Hepatocyte (in vitro differentiated cells): ENCODE results near the gene SCN1B. TPM values are rescaled to one million over a fixed set of nuclear protein-coding genes. Genes with fewer than 3 reads are reported as not detected.

Experiments
- DNase-seq: peaks from one replicate; pipeline ENCODE4 v3.0.0-alpha.2; 2016; ENCODE audit warnings: low spot score
- H2AFZ ChIP-seq: fragments of 200-600 bp; sonication (generic); 2 replicates; pipeline ENCODE4 v1.6.0; 2016; ENCODE audit warnings: antibody characterized with exemption, mild to moderate bottlenecking
- H3K27ac ChIP-seq: fragments of 200-600 bp; sonication (generic); 2 replicates; pipeline ENCODE4 v1.5.1; 2016; ENCODE audit warnings: mild to moderate bottlenecking
- H3K27me3 ChIP-seq: fragments of 200-600 bp; sonication (generic); 2 replicates; pipeline ENCODE4 v1.6.1; 2016
- H3K36me3 ChIP-seq: fragments of 200-600 bp; sonication (generic); replicated peaks from 2 replicates; pipeline ENCODE4 v1.5.1; 2016; ENCODE audit warnings: low read depth; ENCODE audit not compliant: insufficient read depth
- H3K4me1 ChIP-seq: fragments of 200-600 bp; sonication (generic); 2 replicates; pipeline ENCODE4 v1.5.1; 2016; ENCODE audit warnings: mild to moderate bottlenecking, moderate library complexity; ENCODE audit not compliant: insufficient read depth
- H3K4me2 ChIP-seq: fragments of 200-600 bp; sonication (generic); 2 replicates; pipeline ENCODE4 v1.6.0; 2016
- H3K4me3 ChIP-seq: fragments of 200-600 bp; sonication (generic); 2 replicates; pipeline ENCODE4 v1.5.1; 2016; ENCODE audit warnings: mild to moderate bottlenecking
- H3K79me2 ChIP-seq: fragments of 200-600 bp; sonication (generic); 2 replicates; pipeline ENCODE4 v1.6.0; 2017; ENCODE audit warnings: mild to moderate bottlenecking
- H3K9me2 ChIP-seq: fragments of 200-600 bp; sonication (generic); replicated peaks from 2 replicates; pipeline ENCODE4 v1.6.0; 2017; ENCODE audit warnings: mild to moderate bottlenecking; ENCODE audit not compliant: insufficient read depth
- H3K9me3 ChIP-seq: fragments of 200-600 bp; sonication (generic); 2 replicates; pipeline ENCODE4 v1.5.1; 2016; ENCODE audit warnings: low read depth, mild to moderate bottlenecking
- H4K20me1 ChIP-seq: fragments of 200-600 bp; sonication (generic); 2 replicates; pipeline ENCODE4 v1.6.0; 2016; ENCODE audit warnings: mild to moderate bottlenecking; ENCODE audit not compliant: insufficient read depth, poor library complexity, severe bottlenecking
- EZH2 ChIP-seq: fragments of 200-600 bp; sonication (generic); IDR thresholded peaks from 2 replicates; pipeline ENCODE4 v1.6.1; 2016; ENCODE audit warnings: antibody characterized with exemption, mild to moderate bottlenecking, borderline replicate concordance
- EZH2phosphoT487 ChIP-seq: fragments of 200-600 bp; sonication (generic); IDR thresholded peaks from one replicate; pipeline ENCODE4 v1.6.1; 2018; ENCODE audit warnings: antibody characterized with exemption, mild to moderate bottlenecking, low read depth, moderate library complexity; ENCODE audit not compliant: unreplicated experiment, severe bottlenecking
- WGBS: methylation state at CpG from one replicate; pipeline ENCODE4 v1.1.6; 2016; ENCODE audit warnings: low lambda C conversion rate; ENCODE audit errors: missing lambda C conversion rate; 5-methylcytosine and 5-hydroxymethylcytosine counted together
- polyA plus RNA-seq: library from polyadenylated mRNA; unstranded; fragments of >200 nt; fragmentation: Nextera tagmentation; extraction: Ambion mirVana; gene quantifications from 2 replicates; pipeline ENCODE4 v1.2.1, GENCODE V29; 2016
- total RNA-seq: library from RNA; depleted of rRNA; stranded (reverse); fragments of >200 nt; gene quantifications from 2 replicates; pipeline ENCODE4 v1.2.3, GENCODE V29; 2014
- TF ChIP-seq, protein P1 (sequence below): fragments of 200-600 bp; sonication (generic); IDR thresholded peaks from 2 replicates; pipeline ENCODE4 v1.5.1; 2016; ENCODE audit warnings: antibody characterized with exemption, mild to moderate bottlenecking; ENCODE audit not compliant: poor library complexity

Gene SCN1B
- total and polyA plus RNA-seq, 2 experiments from 2014 or later: 0.60 to 3.1 TPM

DNA sequence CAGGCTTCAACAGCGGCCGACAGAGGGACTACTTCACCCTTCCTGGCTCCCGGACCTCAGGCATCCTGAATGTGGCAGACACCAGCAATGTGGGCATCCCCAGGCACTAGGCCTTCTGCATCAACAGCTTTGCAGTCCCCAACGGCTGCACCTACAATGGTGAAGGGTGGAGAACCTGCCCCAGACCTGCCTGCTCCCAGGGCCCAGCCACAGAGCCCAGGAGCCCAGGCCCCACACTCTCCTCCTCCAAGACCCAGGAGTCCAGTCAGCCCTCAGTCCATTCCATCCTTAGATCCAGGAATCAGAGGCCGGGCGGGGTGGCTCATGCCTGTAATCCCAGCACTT, 45.7 kb downstream of the SCN1B start:
- H4K20me1 ChIP-seq: no peaks in the 10 kb centered on the region
- H3K36me3 ChIP-seq: no peaks in the 10 kb centered on the region
- no peaks in the 10 kb centered on the region for H3K79me2 ChIP-seq
- no peak overlapping the region for H2AFZ ChIP-seq
- no peak overlapping the region for H3K4me3 ChIP-seq
- H3K27ac ChIP-seq: no peak overlapping the region
- no peak for DNase-seq
- no peak for TF ChIP-seq EZH2phosphoT487
- TF ChIP-seq, protein P1, sequence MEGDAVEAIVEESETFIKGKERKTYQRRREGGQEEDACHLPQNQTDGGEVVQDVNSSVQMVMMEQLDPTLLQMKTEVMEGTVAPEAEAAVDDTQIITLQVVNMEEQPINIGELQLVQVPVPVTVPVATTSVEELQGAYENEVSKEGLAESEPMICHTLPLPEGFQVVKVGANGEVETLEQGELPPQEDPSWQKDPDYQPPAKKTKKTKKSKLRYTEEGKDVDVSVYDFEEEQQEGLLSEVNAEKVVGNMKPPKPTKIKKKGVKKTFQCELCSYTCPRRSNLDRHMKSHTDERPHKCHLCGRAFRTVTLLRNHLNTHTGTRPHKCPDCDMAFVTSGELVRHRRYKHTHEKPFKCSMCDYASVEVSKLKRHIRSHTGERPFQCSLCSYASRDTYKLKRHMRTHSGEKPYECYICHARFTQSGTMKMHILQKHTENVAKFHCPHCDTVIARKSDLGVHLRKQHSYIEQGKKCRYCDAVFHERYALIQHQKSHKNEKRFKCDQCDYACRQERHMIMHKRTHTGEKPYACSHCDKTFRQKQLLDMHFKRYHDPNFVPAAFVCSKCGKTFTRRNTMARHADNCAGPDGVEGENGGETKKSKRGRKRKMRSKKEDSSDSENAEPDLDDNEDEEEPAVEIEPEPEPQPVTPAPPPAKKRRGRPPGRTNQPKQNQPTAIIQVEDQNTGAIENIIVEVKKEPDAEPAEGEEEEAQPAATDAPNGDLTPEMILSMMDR: no peak
- no peak for TF ChIP-seq EZH2
- no peak overlapping the region for H3K4me2 ChIP-seq
- H3K9me2 ChIP-seq: no peaks in the 10 kb centered on the region
- H3K4me1 ChIP-seq: no peaks in the 10 kb centered on the region
- 84% methylated on average over 6 of the region's 6 CpGs for WGBS
- H3K9me3 ChIP-seq: no peaks in the 10 kb centered on the region
- no peaks in the 10 kb centered on the region for H3K27me3 ChIP-seq

DNA sequence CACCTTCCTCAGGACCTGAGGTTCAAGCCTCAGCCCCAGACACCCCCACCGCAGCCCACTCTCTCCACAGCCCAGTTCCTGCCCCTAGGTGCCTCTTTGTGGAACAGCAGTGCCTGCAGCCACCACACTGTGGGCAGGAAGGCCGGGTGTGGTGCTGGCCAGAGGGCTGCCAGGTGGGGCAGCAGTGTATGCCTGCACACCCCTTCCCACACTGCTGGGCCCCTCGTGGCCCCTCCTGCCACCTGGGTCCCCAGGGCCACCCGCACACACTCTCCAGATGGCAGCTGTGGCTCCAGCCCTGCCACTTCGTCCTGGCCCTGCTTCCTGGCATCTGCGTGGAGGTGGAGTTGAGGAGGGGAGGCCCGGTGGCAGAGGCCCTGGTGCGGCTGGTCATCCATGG, 46.4 kb downstream of the SCN1B start:
- no peaks in the 10 kb centered on the region for H3K79me2 ChIP-seq
- H3K9me3 ChIP-seq: no peaks in the 10 kb centered on the region
- TF ChIP-seq EZH2 (no peak), EZH2phosphoT487 (no peak)
- TF ChIP-seq, protein P1: no peak
- H4K20me1 ChIP-seq: no peaks in the 10 kb centered on the region
- H3K27me3 ChIP-seq: no peaks in the 10 kb centered on the region
- no peak overlapping the region for H3K27ac ChIP-seq
- no peak overlapping the region for H3K4me3 ChIP-seq
- H3K4me2 ChIP-seq: no peak overlapping the region
- no peaks in the 10 kb centered on the region for H3K9me2 ChIP-seq
- H2AFZ ChIP-seq: no peak overlapping the region
- no peaks in the 10 kb centered on the region for H3K4me1 ChIP-seq
- no peaks in the 10 kb centered on the region for H3K36me3 ChIP-seq
- 94% methylated on average over 8 of the region's 8 CpGs for WGBS
- no peak for DNase-seq

DNA sequence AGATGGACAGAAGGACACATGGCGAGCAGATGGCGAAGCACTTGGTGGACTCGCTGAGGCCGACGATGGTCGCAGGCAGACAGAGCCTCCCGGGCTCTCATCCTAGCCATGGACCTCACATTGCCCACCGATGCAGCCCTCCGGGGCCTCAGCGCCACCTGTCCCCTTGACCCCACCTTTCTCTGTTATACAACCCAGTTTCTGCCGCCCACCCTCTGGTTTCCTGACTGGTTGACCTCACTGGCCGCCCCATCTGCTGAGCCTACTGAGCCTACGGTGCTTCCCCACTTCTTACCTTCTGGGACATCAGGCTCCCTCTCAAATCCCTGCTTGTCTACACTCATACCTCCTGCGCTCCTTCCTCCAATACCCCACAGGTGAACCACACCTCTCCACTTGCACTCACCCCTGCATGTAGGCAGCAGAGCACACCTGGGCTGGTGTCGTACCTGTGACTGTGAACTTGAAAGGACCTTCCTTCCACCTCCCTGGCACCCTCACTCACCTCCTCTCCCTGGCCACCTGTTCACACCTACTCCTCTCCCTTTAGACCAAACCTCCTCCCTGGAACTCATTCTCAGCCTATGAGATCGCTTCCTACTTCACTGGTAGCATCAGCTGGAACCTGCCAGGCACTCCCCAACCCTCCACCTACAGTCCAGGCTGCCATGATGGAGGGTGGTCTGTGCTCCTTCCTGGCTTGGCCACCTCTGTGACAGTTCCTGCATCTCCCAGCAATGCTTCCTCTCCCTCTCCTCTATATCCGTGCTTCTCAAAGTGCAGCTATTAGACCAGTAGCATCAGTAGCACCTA, 47.3 kb downstream of the SCN1B start:
- Histone ChIP-seq H3K4me3 (no peak overlapping the region), H3K4me2 (no peak overlapping the region), H2AFZ (no peak overlapping the region), H3K79me2 (no peaks in the 10 kb centered on the region), H3K4me1 (no peaks in the 10 kb centered on the region), H3K27me3 (no peaks in the 10 kb centered on the region), H3K9me3 (no peaks in the 10 kb centered on the region), H4K20me1 (no peaks in the 10 kb centered on the region), H3K9me2 (no peaks in the 10 kb centered on the region), H3K27ac (no peak overlapping the region), H3K36me3 (no peaks in the 10 kb centered on the region)
- TF ChIP-seq, protein P1: no peak
- TF ChIP-seq EZH2 (no peak), EZH2phosphoT487 (no peak)
- WGBS: 93% methylated on average over 17 of the region's 17 CpGs
- no peak for DNase-seq

DNA sequence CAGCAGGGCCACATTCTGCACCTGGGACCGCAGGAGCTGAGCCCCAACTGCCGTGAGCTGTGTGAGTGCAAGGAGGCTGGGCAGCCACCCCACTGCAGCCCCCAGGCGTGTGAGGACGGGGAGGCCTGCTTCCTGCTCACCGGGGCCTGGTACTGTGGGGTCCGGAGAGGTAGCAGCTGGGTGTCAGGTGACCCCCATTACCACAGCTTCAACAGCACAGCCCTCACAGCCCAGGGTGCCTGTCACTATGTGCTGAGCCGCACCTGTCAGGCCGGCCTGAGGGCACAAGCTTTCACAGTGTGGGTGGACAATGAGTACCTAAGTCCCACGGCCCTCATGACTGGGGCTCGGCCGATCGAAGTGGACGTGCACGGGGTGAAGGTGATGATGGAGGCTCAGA, 49.6 kb downstream of the SCN1B start:
- Histone ChIP-seq H3K9me2 (no peaks in the 10 kb centered on the region), H3K4me3 (no peak overlapping the region), H4K20me1 (no peaks in the 10 kb centered on the region), H3K27me3 (no peaks in the 10 kb centered on the region), H3K27ac (no peak overlapping the region), H3K4me1 (no peaks in the 10 kb centered on the region), H2AFZ (no peak overlapping the region), H3K79me2 (no peaks in the 10 kb centered on the region), H3K9me3 (no peaks in the 10 kb centered on the region), H3K36me3 (no peaks in the 10 kb centered on the region), H3K4me2 (no peak overlapping the region)
- 86% methylated on average over 12 of the region's 14 CpGs for WGBS
- TF ChIP-seq EZH2phosphoT487 (no peak), EZH2 (no peak)
- TF ChIP-seq, protein P1: no peak
- DNase-seq: no peak
